Medulla oblongata (tissue), 1 donor: ENCODE data around the gene GARNL3.

ENCODE experiments used
- DNase-seq: peaks from one replicate; pipeline ENCODE4 v3.0.0-alpha.2; 2015; ENCODE audit errors: extremely low spot score

Gene GARNL3

GRCh38 chr9:127264462-127265219 is at the start of gene GARNL3:
GARNL3 (plus strand) TSS chr9:127264774; CDS start chr9:127264878, 104 bp downstream.
- DNase-seq: peak; percentile 56

- DNase-seq: no peak
These were observed 49.0 kb upstream of the GARNL3 start for GRCh38 chr9:127215268-127216209.

GRCh38 chr9:127216210-127216887 is 48.2 kb upstream of the GARNL3 start:
- DNase-seq: no peak

- no peak for DNase-seq
These were observed 47.7 kb upstream of the GARNL3 start for GRCh38 chr9:127216888-127217217.

- no peak for DNase-seq
These were observed 45.8 kb upstream of the GARNL3 start for GRCh38 chr9:127218818-127219217.

GRCh38 chr9:127219520-127219919 is 45.1 kb upstream of the GARNL3 start:
- no peak for DNase-seq

GRCh38 chr9:127221695-127222094 is 42.9 kb upstream of the GARNL3 start:
- DNase-seq: no peak

GRCh38 chr9:127222388-127223095 is 42.0 kb upstream of the GARNL3 start:
- DNase-seq: no peak

GRCh38 chr9:127223266-127223665 is 41.3 kb upstream of the GARNL3 start:
- DNase-seq: no peak

GRCh38 chr9:127223810-127224177 is 40.8 kb upstream of the GARNL3 start:
- no peak for DNase-seq

GRCh38 chr9:127224178-127224882 is 40.2 kb upstream of the GARNL3 start:
- DNase-seq: peak; percentile 85

GRCh38 chr9:127224883-127225739 is 39.5 kb upstream of the GARNL3 start:
- peak; percentile 96 for DNase-seq

GRCh38 chr9:127225801-127226625 is 38.6 kb upstream of the GARNL3 start:
- DNase-seq: peak; percentile 53

GRCh38 chr9:127229691-127230417 is 34.7 kb upstream of the GARNL3 start:
- no peak for DNase-seq

GRCh38 chr9:127231666-127232065 is 32.9 kb upstream of the GARNL3 start:
- no peak for DNase-seq

GRCh38 chr9:127232833-127233549 is 31.6 kb upstream of the GARNL3 start:
- no peak for DNase-seq

GRCh38 chr9:127233550-127233949 is 31.0 kb upstream of the GARNL3 start:
- DNase-seq: no peak

GRCh38 chr9:127233989-127234388 is 30.6 kb upstream of the GARNL3 start:
- no peak for DNase-seq
